Measurements from ENCODE around the gene PAFAH2. TPM values are rescaled to one million over a fixed set of nuclear protein-coding genes. Genes with fewer than 3 reads are reported as not detected.

Gene PAFAH2
- total and polyA plus RNA-seq, 3 experiments from 2014 or later, result 11.8 to 28.6 (median 12.1) TPM

DNA sequence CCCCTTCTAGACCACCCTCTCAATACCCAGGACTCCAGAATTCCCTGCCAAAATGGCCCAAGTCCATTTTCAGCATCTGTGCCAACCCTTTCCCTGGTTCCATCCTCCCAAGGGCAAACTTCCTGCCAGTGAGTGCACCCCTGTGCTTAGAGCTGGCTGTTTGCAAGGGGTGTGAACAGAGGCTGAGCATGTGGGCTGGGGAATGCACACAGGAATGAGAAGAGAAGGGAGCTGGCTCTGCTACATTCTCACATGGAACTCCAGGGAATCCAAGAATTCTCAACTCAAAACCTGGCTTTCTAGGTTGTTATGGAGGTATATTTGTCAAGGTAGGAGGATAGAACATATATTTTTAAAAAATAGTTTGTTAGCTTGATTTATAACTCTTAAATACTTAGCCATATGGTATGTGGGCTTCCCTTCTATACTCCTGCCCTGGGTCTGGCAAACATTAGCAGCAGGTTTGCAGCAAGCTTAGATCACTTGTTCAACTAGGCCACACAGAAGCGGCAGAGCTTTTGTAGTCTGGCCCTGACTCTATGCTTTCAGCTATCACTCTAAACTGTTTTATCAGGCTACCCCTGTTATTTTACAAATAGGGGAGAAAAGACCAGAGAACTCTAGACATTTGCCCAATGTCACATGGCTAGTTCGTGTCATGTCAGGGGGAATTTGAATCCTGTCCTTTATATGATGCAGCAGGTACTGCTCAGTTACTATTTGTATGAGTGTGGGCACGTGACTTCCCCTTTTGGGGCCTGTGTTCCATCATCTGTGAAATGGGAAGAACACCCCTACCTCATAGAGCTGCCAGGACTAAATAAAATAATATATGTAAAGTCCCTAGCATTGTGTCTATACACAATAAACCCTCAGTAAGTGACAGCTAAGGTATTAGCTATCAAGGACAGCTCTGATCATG lies 83.5 kb downstream of the PAFAH2 start:
- no peaks in the 10 kb centered on the region for H3K36me3 Mint-ChIP-seq
- no peaks in the 10 kb centered on the region for H3K9me3 Mint-ChIP-seq
- POLR2A ChIA-PET, result interaction anchor here (0.6 kb wide), 1 partner anchor 239 kb away, joined by 8 read pairs; no protein-coding TSS in a partner anchor
- CTCF ChIA-PET, result interaction anchor here (0.7 to 6.1 kb wide), 4 partner anchors 9 to 83 kb away, joined by 3 to 30 read pairs (median 4); partner anchors contain the start of gene PAFAH2
- no peak for DNase-seq
- Histone ChIP-seq H3K9me3 (ENCODE audit: low read length) (no peaks in the 10 kb centered on the region), H3K36me3 (ENCODE audit: insufficient read depth, low read length) (no peaks in the 10 kb centered on the region), H3K27me3 (ENCODE audit: insufficient read depth, low read length, poor library complexity, severe bottlenecking) (no peaks in the 10 kb centered on the region), H3K27ac (ENCODE audit: low read depth, low read length) (no peak overlapping the region), H3K4me1 (ENCODE audit: insufficient read depth, low read length) (peaks cover 14% of the 10 kb centered on the region), H3K4me3 (ENCODE audit: low read length) (no peak overlapping the region)
- H3K27me3 Mint-ChIP-seq, result no peaks in the 10 kb centered on the region
- no peak overlapping the region for H3K27ac Mint-ChIP-seq
- H3K4me1 Mint-ChIP-seq, result peaks cover 8 to 17% (median 10%) of the 10 kb centered on the region in 3 donors
- H3K4me3 Mint-ChIP-seq, result no peak overlapping the region

DNA sequence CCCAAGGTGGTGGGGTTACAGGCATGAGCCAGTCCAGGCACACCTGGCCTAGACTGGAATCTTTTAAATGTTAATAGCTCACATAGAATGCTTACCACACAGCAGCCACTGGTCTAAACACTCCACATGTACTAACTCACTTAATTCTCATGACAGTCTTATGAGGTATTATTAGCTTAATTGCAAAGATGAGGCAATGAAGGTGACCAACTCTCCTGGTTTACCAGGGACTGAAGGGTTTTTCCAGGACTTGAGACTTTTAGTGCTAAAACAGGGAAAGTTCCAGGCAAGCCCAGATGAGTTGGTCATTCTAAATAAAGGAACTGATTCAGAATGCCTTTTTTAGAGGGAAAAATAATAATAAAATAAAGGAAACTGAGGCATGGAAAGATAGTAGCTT lies 84.7 kb downstream of the PAFAH2 start:
- no peaks in the 10 kb centered on the region for H3K27me3 ChIP-seq (ENCODE audit: insufficient read depth, low read length, poor library complexity, severe bottlenecking)
- peaks cover 8% of the 10 kb centered on the region for H3K4me1 ChIP-seq (ENCODE audit: insufficient read depth, low read length)
- H3K9me3 ChIP-seq (ENCODE audit: low read length), result no peaks in the 10 kb centered on the region
- no peaks in the 10 kb centered on the region for H3K36me3 Mint-ChIP-seq
- no peak overlapping the region for H3K27ac Mint-ChIP-seq
- H3K27me3 Mint-ChIP-seq, result no peaks in the 10 kb centered on the region
- no peaks in the 10 kb centered on the region for H3K9me3 Mint-ChIP-seq
- H3K4me3 ChIP-seq (ENCODE audit: low read length), result no peak overlapping the region
- no peak overlapping the region for H3K27ac ChIP-seq (ENCODE audit: low read depth, low read length)
- no peak for DNase-seq
- H3K4me1 Mint-ChIP-seq, result peaks cover 6 to 12% (median 7%) of the 10 kb centered on the region in 3 donors
- no peaks in the 10 kb centered on the region for H3K36me3 ChIP-seq (ENCODE audit: insufficient read depth, low read length)
- no peak overlapping the region for H3K4me3 Mint-ChIP-seq
- CTCF ChIA-PET, result interaction anchor here (1.0 to 6.1 kb wide), 2 partner anchors 8 to 18 kb away, joined by 3 to 30 read pairs; no protein-coding TSS in a partner anchor
- POLR2A ChIA-PET, result no interaction called here

DNA sequence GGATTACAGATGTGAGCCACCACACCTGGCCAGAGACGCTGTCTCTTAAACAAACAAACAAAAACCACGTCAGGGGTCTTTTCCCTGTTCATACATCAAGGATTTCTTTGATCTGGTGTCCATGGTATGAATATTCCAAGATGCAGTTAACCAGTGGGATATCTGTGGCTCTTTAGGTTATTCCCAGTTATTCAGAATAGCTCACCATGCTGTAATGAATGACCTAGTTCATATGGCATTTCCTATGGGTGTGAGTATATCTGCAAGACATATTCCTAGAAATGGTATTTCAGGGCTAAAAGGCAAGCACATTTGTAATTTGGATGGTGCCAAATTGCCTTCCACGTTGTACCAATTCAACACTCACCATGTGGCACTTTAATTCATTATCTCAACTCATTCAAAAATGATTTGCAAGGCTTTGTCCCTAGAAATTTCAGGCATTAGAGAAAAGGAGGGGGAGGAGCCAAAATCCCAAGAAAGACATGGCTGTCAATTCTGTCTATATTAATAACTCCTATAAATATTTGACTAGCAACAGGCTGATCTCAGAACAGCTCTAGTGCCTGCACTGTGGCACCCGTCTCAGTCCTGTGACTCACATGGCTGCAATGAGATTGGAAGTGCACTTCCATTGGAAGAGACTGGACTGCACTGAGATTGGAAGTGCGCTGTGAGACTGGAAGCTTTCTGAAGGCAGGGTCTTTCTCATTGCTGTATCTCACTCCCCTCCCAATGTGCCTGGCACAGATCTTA lies 85.6 kb downstream of the PAFAH2 start:
- no peaks in the 10 kb centered on the region for H3K9me3 Mint-ChIP-seq
- peaks cover 2 to 7% (median 3%) of the 10 kb centered on the region in 3 donors for H3K4me1 Mint-ChIP-seq
- no peak for DNase-seq
- POLR2A ChIA-PET, result no interaction called here
- H3K4me1 ChIP-seq (ENCODE audit: insufficient read depth, low read length), result no peaks in the 10 kb centered on the region
- no peaks in the 10 kb centered on the region for H3K27me3 ChIP-seq (ENCODE audit: insufficient read depth, low read length, poor library complexity, severe bottlenecking)
- H3K9me3 ChIP-seq (ENCODE audit: low read length), result no peaks in the 10 kb centered on the region
- no peaks in the 10 kb centered on the region for H3K36me3 ChIP-seq (ENCODE audit: insufficient read depth, low read length)
- no peaks in the 10 kb centered on the region for H3K27me3 Mint-ChIP-seq
- no peak overlapping the region for H3K4me3 Mint-ChIP-seq
- CTCF ChIA-PET, result interaction anchor here (0.6 to 6.1 kb wide), 2 partner anchors 17 to 229 kb away, joined by 3 to 30 read pairs; no protein-coding TSS in a partner anchor
- no peaks in the 10 kb centered on the region for H3K36me3 Mint-ChIP-seq
- no peak overlapping the region for H3K4me3 ChIP-seq (ENCODE audit: low read length)
- no peak overlapping the region for H3K27ac ChIP-seq (ENCODE audit: low read depth, low read length)
- peak overlapping the region in 1 of 8 donors; percentile 19 for H3K27ac Mint-ChIP-seq

DNA sequence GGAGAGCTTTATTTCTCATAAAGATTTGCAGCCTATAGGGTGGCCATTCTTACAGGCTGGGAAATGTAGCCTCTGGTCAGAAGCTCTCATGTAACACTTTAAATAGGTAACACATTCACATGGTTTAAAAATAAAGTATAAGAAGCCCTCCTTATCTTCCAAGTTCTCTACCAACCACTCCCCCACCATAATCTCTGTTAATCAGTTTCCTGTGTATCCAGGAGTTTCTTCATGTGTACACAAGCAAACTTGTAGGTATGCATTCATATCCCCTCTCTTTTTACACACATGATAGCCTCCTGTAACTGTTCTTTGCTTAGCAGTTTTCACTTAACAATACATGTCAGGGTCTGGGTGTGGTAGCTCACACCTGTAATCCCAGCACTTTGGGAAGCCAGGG lies 86.7 kb downstream of the PAFAH2 start:
- Mint-ChIP-seq H3K27ac (no peak overlapping the region), H3K4me3 (no peak overlapping the region), H3K4me1 (peaks cover 4 to 9% (median 8%) of the 10 kb centered on the region in 3 donors), H3K27me3 (no peaks in the 10 kb centered on the region), H3K9me3 (no peaks in the 10 kb centered on the region), H3K36me3 (peaks cover 0 to 1% (median 0%) of the 10 kb centered on the region in 3 donors)
- no peak overlapping the region for H3K4me3 ChIP-seq (ENCODE audit: low read length)
- no peak overlapping the region for H3K27ac ChIP-seq (ENCODE audit: low read depth, low read length)
- POLR2A ChIA-PET, result no interaction called here
- CTCF ChIA-PET, result interaction anchor here (1.1 to 6.1 kb wide), 2 partner anchors 11 to 16 kb away, joined by 3 to 30 read pairs; no protein-coding TSS in a partner anchor
- H3K4me1 ChIP-seq (ENCODE audit: insufficient read depth, low read length), result no peaks in the 10 kb centered on the region
- no peaks in the 10 kb centered on the region for H3K27me3 ChIP-seq (ENCODE audit: insufficient read depth, low read length, poor library complexity, severe bottlenecking)
- H3K9me3 ChIP-seq (ENCODE audit: low read length), result no peaks in the 10 kb centered on the region
- no peaks in the 10 kb centered on the region for H3K36me3 ChIP-seq (ENCODE audit: insufficient read depth, low read length)
- no peak for DNase-seq

Other genes with a start within 250 kb of the PAFAH2 start
- gene SELENON, start 197.9 kb downstream of the PAFAH2 start, total RNA-seq, result 10 to 100 TPM; 10.6 to 11.7 TPM
- gene SELENON, start 197.9 kb downstream of the PAFAH2 start, polyA plus RNA-seq, result 4.6 TPM
- gene MTFR1L, start 178.1 kb downstream of the PAFAH2 start, total RNA-seq, result 10 to 100 TPM; 30.2 to 33.5 TPM
- gene MTFR1L, start 178.1 kb downstream of the PAFAH2 start, polyA plus RNA-seq, result 29.7 TPM
- gene AUNIP, start 138.6 kb downstream of the PAFAH2 start, total RNA-seq, result 1 to 10 TPM; 7.3 to 7.4 TPM
- gene AUNIP, start 138.6 kb downstream of the PAFAH2 start, polyA plus RNA-seq, result not detected
- gene PAQR7, start 122.4 kb downstream of the PAFAH2 start, total RNA-seq, result 1 to 10 TPM; 7.9 to 8.1 TPM
- gene PAQR7, start 122.4 kb downstream of the PAFAH2 start, polyA plus RNA-seq, result 0.09 TPM
- gene STMN1, start 91.6 kb downstream of the PAFAH2 start, total RNA-seq, result 100 to 1,000 TPM; 306 to 325 TPM
- 88.7 TPM for gene STMN1, start 91.6 kb downstream of the PAFAH2 start, polyA plus RNA-seq
- not detected for gene EXTL1, start 23.7 kb upstream of the PAFAH2 start, total RNA-seq
- not detected for gene EXTL1, start 23.7 kb upstream of the PAFAH2 start, polyA plus RNA-seq
- gene SLC30A2, start 48.1 kb upstream of the PAFAH2 start, total RNA-seq, result not detected
- not detected for gene SLC30A2, start 48.1 kb upstream of the PAFAH2 start, polyA plus RNA-seq
- not detected for gene TRIM63, start 69.6 kb upstream of the PAFAH2 start, total RNA-seq
- gene TRIM63, start 69.6 kb upstream of the PAFAH2 start, polyA plus RNA-seq, result not detected
- 10 to 100 TPM; 14.5 to 14.6 TPM for gene PDIK1L, start 113.8 kb upstream of the PAFAH2 start, total RNA-seq
- gene PDIK1L, start 113.8 kb upstream of the PAFAH2 start, polyA plus RNA-seq, result 4.2 TPM
- not detected for gene FAM110D, start 161.0 kb upstream of the PAFAH2 start, total RNA-seq
- not detected for gene FAM110D, start 161.0 kb upstream of the PAFAH2 start, polyA plus RNA-seq
- not detected for gene C1orf232, start 170.9 kb upstream of the PAFAH2 start, total RNA-seq
- gene C1orf232, start 170.9 kb upstream of the PAFAH2 start, polyA plus RNA-seq, result not detected
- 10 to 100 TPM; 86.4 to 87.9 TPM for gene ZNF593, start 171.8 kb upstream of the PAFAH2 start, total RNA-seq
- gene ZNF593, start 171.8 kb upstream of the PAFAH2 start, polyA plus RNA-seq, result 26.2 TPM
- not detected for gene ZNF593OS, start 173.8 kb upstream of the PAFAH2 start, total RNA-seq
- 0.85 TPM for gene ZNF593OS, start 173.8 kb upstream of the PAFAH2 start, polyA plus RNA-seq
- under 1 TPM; 0.37 to 0.86 TPM for gene CNKSR1, start 179.4 kb upstream of the PAFAH2 start, total RNA-seq
- not detected for gene CNKSR1, start 179.4 kb upstream of the PAFAH2 start, polyA plus RNA-seq
- gene CATSPER4, start 192.5 kb upstream of the PAFAH2 start, total RNA-seq, result not detected
- not detected for gene CATSPER4, start 192.5 kb upstream of the PAFAH2 start, polyA plus RNA-seq
- 10 to 100 TPM; 28.8 to 29.7 TPM for gene CEP85, start 236.1 kb upstream of the PAFAH2 start, total RNA-seq
- gene CEP85, start 236.1 kb upstream of the PAFAH2 start, polyA plus RNA-seq, result 7.7 TPM